ENCODE measurements around the gene AUTS2. TPM values are rescaled to one million over a fixed set of nuclear protein-coding genes. Genes with fewer than 3 reads are reported as not detected.

AUTS2 gene
- total RNA-seq, 1 donor from 2014 or later, result 56.0 TPM

DNA sequence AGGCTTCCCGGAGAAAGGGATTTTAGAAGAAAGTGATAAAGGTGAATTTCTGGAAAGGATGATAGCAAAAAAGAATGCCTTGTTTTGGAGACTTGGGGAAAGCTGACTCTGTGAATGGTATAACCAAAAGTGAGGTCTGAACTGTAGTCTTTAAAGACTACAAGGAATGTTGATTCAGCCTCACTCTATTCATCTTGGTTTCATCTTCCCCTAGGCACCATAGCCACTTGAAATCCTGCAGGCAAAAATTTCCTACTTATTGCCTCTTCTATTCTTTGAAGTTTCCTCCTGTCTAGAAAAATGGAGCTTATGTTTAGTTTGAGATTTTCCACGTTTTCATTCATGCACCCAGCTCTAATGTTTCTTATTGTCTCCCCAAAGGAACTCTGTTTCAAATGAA, 518.0 kb downstream of the AUTS2 start:
- no peaks in the 10 kb centered on the region for H3K27me3 ChIP-seq

DNA sequence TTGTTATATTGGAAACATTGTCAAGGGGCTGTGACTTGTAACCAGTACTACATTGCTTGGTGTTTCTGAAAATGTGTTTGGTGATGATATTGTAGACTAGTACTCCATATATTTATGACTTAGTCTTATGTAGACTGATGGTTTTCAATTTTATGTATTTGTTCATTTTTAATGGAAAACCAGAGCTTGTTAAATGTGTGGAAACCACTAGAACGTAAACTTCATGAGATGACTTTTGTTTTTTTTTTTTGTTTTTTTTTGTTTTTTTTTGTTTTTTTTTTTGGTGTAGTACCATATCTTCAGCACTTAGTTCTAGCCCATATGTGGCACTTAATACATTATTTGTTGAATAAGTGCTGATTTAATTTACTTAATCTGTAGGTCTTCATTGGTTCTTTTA, 518.6 kb downstream of the AUTS2 start:
- Histone ChIP-seq H3K4me3 (no peak overlapping the region), H3K9me3 (peaks cover 8% of the 10 kb centered on the region), H3K27ac (no peak overlapping the region), H3K36me3 (no peaks in the 10 kb centered on the region), H3K27me3 (no peaks in the 10 kb centered on the region), H3K4me1 (no peaks in the 10 kb centered on the region)
- intact Hi-C loops (cut with DNase I), result no loop called here
- DNase-seq, result no peak
- TF ChIP-seq, protein P1, sequence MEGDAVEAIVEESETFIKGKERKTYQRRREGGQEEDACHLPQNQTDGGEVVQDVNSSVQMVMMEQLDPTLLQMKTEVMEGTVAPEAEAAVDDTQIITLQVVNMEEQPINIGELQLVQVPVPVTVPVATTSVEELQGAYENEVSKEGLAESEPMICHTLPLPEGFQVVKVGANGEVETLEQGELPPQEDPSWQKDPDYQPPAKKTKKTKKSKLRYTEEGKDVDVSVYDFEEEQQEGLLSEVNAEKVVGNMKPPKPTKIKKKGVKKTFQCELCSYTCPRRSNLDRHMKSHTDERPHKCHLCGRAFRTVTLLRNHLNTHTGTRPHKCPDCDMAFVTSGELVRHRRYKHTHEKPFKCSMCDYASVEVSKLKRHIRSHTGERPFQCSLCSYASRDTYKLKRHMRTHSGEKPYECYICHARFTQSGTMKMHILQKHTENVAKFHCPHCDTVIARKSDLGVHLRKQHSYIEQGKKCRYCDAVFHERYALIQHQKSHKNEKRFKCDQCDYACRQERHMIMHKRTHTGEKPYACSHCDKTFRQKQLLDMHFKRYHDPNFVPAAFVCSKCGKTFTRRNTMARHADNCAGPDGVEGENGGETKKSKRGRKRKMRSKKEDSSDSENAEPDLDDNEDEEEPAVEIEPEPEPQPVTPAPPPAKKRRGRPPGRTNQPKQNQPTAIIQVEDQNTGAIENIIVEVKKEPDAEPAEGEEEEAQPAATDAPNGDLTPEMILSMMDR (IDR thresholded peaks at IDR 0.05), result no peak
- ATAC-seq, result no peak

More for the DNA sequence above, 518.0 kb downstream of the AUTS2 start:
- H3K36me3 ChIP-seq, result no peaks in the 10 kb centered on the region
- intact Hi-C loops (cut with DNase I), result no loop called here
- H3K27ac ChIP-seq, result no peak overlapping the region
- ATAC-seq (no peak), DNase-seq (no peak)
- TF ChIP-seq, protein P1 (IDR thresholded peaks at IDR 0.05), result no peak
- H3K9me3 ChIP-seq, result peaks cover 2% of the 10 kb centered on the region
- no peak overlapping the region for H3K4me3 ChIP-seq
- no peaks in the 10 kb centered on the region for H3K4me1 ChIP-seq

DNA sequence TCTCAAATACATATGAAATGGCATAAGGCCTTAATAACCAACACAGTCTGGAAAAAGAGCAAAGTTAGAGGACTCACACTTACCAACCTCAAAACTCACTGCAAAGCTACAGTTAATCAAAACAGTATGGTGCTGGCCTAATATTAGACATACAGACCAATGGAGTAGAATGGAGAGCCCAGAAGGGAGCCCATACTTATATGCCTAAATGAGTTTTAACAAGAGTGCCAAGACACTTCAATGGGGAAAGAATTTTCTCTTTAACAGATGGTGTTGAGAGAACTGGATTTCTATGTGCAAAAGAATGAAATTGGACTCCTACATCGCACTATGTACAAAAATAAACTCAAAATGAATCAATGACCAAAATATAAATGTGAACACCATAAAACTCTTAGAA, 522.6 kb downstream of the AUTS2 start:
- Histone ChIP-seq H3K9me3 (peaks cover 20% of the 10 kb centered on the region), H3K27ac (no peak overlapping the region), H3K4me1 (no peaks in the 10 kb centered on the region), H3K36me3 (no peaks in the 10 kb centered on the region), H3K4me3 (no peak overlapping the region), H3K27me3 (no peaks in the 10 kb centered on the region)
- no peak for DNase-seq
- intact Hi-C loops (cut with DNase I), result no loop called here
- TF ChIP-seq, protein P1 (IDR thresholded peaks at IDR 0.05), result no peak
- ATAC-seq, result no peak

DNA sequence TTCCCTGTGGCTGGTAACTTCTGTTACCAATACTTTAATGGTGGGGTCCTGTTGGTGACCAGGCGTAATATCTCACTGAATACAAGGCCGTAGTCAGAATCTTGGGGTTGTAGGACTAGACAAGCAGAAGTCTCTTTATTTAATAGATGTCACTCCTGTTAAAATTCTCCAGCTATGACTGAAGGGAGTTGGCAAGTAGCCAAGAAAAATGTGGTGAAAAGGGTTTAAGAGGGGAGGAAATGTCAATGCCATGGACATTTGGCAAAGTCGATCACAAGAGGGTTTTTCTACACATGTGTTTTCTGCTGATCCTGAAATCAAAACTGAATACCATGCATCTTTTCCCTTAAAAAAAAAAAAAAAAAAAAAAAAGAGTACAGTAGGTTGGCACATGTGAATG, 533.5 kb downstream of the AUTS2 start:
- TF ChIP-seq, protein P1 (IDR thresholded peaks at IDR 0.05), result no peak
- intact Hi-C loops (cut with DNase I), result no loop called here
- Histone ChIP-seq H3K27me3 (no peaks in the 10 kb centered on the region), H3K9me3 (no peaks in the 10 kb centered on the region), H3K4me3 (no peak overlapping the region), H3K27ac (no peak overlapping the region), H3K36me3 (no peaks in the 10 kb centered on the region), H3K4me1 (no peaks in the 10 kb centered on the region)
- ATAC-seq (no peak), DNase-seq (no peak)

DNA sequence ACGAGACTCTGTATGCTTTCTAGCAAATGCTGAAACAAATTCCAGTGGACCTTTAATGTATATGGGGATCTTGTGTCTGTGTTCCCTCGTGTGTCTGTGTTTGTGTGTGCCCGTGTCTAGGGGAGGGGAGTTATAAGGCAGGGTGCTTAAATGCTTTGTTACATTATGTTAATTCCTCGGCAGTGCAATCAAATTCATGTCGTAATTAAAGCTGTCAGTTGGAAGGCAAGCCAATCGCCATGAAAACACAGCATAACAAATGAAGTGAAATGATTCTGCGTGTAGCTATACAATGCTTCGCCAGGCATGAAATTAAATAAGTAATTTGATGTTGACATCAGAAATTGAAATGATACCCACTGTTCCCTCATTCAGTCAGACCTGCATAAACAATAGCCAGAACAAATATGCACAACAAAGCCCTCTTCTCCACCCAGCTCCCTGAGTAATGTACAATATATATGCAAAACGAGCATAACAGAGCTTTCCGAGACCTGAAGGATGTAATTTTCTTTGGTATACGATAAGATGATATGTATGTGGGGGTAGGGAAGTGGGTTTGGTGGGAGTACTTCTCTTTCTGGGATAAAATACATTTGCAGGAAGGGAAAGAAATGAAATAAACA, 534.1 kb downstream of the AUTS2 start:
- Histone ChIP-seq H3K36me3 (no peaks in the 10 kb centered on the region), H3K4me1 (no peaks in the 10 kb centered on the region), H3K27ac (no peak overlapping the region), H3K9me3 (no peaks in the 10 kb centered on the region), H3K27me3 (no peaks in the 10 kb centered on the region), H3K4me3 (no peak overlapping the region)
- no peak for DNase-seq
- no peak for ATAC-seq
- intact Hi-C loops (cut with DNase I), result no loop called here
- TF ChIP-seq, protein P1 (IDR thresholded peaks at IDR 0.05), result no peak
